ENCODE data around the gene TBX21.

DNA sequence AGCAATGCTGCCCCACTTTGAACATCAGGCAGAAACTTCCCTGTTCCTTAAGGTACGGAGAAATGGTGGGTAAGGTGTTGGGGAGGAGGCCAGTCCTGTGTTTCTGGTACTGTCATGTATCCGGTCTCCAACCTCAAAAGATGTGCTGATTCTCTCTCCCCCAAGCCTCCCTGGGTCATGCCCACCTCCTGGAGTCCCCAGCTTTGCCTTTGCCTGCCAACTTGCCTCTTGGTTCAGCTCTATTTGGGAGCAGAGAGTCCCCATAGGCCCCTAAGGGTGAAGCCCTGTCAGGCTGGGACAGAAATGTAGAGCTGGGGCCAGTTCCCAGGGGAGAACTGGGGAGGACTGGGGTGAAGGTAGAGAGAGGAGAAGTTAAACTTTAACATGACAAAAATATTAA, 1.6 kb upstream of the TBX21 start:
- TF ChIP-seq, protein P1, sequence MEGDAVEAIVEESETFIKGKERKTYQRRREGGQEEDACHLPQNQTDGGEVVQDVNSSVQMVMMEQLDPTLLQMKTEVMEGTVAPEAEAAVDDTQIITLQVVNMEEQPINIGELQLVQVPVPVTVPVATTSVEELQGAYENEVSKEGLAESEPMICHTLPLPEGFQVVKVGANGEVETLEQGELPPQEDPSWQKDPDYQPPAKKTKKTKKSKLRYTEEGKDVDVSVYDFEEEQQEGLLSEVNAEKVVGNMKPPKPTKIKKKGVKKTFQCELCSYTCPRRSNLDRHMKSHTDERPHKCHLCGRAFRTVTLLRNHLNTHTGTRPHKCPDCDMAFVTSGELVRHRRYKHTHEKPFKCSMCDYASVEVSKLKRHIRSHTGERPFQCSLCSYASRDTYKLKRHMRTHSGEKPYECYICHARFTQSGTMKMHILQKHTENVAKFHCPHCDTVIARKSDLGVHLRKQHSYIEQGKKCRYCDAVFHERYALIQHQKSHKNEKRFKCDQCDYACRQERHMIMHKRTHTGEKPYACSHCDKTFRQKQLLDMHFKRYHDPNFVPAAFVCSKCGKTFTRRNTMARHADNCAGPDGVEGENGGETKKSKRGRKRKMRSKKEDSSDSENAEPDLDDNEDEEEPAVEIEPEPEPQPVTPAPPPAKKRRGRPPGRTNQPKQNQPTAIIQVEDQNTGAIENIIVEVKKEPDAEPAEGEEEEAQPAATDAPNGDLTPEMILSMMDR (conservative IDR thresholded peaks at IDR 0.05; ENCODE audit: low read depth, low read length) = no peak
- TF ChIP-seq EZH2 (IDR thresholded peaks at IDR 0.05; ENCODE audit: low read length, unreplicated experiment) (no peak), EZH2phosphoT487 (IDR thresholded peaks at IDR 0.05; ENCODE audit: borderline replicate concordance, low read length) (no peak)
